HG02973 (cell line): ENCODE results near the gene KLF15.

Experiments used
- ATAC-seq: cut with Tn5 transposase; IDR thresholded peaks from one replicate; pipeline ENCODE4 v1.9.1; 2021; ENCODE audit warnings: moderate library complexity; ENCODE audit not compliant: unreplicated experiment

KLF15 gene

GRCh38 chr3:126308394-126309125 is 48.6 kb downstream of the KLF15 start:
- ATAC-seq = no peak

DNA sequence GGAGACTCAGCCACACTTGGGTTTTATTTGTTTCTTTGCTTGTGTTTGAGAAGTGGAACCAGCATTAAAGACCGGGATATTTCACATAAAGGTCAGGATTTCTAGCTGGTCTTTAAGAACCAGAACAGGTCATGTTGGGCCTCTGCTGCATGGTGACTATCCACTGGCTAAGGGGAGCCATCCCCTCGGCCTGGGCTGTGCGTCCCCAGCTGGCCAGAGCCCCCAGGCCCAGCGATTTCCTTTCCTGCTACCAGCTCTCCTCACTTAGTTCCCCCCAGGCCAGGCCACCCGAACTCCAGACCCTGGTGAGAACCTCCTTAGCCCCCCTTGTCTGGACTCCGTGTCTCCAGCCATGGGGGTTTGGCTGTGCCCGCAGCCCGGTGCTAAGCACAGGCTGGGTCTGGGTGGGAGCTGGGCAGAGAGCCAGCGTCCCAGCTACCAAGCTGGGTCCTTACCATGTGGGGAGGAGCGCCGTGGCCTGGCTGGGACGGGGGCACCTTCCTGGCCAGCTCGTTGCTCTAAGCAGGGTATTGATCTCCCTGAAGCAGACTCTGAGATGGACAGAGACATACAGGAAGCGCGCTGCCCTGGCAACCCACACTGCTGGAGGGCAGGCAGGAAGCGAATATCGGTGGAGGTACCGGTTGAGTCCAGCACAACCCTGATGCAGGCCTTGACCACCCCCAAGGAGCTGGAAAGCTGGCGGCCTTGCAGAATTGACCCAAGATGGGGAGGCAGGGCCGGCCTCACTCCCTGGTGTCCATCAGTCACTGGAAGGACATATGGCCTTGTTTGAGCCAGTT is 49.4 kb downstream of the KLF15 start:
- ATAC-seq = no peak

- no peak for ATAC-seq
Measured at GRCh38 chr3:126306888-126307482, 50.2 kb downstream of the KLF15 start.

DNA sequence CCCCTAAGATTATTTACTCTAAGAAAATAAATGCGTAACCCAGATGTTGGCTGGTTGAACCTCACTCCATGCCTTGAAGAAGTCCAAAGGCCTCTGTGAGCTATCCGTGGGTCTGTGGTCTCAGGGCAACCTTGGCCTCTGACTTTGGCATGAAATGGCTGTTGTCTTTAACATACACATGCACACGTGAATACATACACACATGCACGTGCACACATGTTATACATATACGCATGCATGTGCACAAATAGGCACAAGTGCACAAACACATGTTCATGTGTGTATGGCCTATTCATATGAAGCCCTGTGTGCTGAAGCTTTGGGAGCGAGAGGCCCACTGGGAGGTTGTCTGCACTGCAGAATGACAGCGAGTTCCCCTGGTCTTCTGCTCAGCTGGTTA is 50.8 kb downstream of the KLF15 start:
- no peak for ATAC-seq

DNA sequence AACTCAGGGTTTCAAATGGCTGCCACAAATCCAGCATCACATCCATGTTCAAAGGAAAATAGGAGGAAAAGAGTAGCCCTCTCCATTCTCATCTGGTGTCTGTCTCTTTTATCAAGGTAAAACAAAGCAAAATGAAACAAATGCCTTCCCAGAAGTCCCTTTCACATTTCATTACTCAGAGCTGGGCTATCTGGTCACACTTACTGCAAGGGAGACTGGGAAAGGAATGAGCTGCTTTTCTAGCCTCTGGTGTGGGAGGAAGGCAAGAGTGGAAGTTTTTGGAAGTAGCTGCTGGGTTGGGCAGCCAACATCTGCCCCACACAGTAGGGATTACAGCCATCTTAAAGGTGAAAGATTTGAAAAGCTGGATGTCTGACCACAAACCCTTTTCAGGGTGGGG is 51.8 kb downstream of the KLF15 start:
- no peak for ATAC-seq

- no peak for ATAC-seq
Measured at GRCh38 chr3:126304704-126305103, 52.5 kb downstream of the KLF15 start.

- no peak for ATAC-seq
Measured at GRCh38 chr3:126304291-126304690, 52.9 kb downstream of the KLF15 start.

- no peak for ATAC-seq
Measured at GRCh38 chr3:126303272-126303671, 53.9 kb downstream of the KLF15 start.

- ATAC-seq = no peak
Measured at GRCh38 chr3:126300761-126301481, 56.3 kb downstream of the KLF15 start.

- ATAC-seq = no peak
Measured at GRCh38 chr3:126300001-126300760, 57.0 kb downstream of the KLF15 start.

DNA sequence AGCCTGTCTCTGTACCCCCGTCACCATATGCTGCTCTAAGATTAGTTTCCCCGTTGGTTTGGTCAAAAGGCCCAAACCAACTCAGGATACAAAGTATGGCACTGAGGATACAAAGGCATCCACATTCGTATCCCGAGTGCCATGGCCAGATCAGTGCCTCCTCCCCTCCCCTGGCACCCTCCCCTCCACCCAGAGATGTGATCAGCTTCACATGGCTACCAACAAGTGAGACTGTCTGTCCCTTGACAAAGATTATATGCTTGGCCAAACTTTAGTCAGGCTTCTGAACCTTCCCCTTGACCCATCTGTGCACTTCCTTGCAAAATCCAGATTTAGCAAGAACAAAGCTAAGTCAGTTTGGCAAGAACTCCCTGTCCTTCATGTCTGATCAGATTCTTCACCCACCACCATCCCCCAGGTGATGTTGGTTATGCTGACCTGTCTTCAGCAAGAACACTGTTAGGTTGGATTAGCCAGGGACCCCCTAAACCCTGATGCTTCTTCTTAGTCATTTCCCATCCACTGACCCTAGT is 61.7 kb downstream of the KLF15 start:
- no peak for ATAC-seq

DNA sequence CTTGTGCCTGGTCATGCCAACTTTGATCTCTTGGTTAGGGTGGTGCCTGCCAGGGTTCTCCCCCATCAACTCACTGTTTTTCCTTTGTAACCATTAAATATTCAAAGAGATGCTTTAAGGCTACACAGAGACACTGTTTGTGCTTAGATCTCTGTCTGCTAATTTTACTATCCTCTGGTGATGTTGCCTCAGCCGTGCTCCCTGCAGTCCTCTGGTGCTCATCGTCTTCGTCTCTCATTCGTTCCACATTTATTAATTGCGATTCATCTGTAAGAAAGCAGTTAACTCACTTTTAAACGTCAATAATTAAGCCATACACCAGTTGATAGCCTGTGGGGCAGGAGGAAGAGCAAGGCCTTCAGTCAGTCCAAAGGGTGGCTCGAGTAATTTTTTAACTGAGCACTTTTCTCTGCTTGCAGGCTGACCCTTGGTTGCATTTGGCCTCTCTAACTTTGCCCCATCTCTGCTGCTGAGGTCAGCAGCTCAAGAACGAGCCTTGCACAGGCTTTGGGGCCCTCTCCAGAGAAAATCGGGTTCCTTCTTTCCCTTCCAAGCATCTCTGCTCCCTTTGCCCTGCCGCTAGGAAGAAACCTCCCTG is 62.9 kb downstream of the KLF15 start:
- ATAC-seq = no peak

DNA sequence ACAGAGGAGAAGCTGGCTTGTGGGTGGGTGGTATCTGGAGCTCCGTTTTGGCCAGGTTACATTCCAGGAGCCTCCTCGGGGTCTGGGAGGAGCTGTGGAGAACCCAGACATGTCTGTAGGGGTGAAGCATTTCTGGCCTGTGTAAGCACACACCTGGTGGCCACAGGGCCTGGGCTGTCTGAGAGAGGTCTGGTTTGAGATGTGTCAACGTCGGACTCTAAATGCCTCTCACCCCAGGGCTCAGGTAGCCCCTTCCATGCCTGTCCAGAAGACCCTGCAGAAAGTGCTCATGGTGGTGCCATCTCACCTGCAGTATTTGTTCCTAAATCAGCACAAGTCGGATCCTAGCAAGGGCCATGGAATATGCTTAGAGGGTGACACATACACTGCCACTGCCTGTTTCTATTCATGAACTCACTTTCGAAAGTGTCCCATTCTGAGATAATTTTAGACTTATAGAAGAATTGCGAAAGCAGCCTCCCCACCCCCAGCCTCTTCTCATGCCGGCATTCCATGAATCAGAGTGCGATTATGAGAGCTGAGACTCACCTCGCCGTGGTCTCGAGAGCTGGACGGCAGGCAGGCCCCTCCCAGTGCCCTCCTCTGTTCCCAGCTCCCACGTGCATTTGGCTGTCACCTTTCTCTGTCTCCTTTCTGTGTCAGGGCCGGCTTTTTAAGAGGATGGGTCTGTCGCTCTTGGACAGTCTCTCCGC is 63.7 kb downstream of the KLF15 start:
- no peak for ATAC-seq
